BLaER1 treated with 17β-estradiol and CSF1 and Interleukin-3, amounts not matched to agents 10 nM and 100 nM (cell line): ENCODE measurements around the gene MAP1LC3A.

Experiments
- H3K27ac ChIP-seq, 11 experiments: shearing (Covaris generic); formaldehyde crosslinking; 2 replicates each; pipeline ENCODE4 v1.8.1; 2022
- H3K27me3 ChIP-seq, 11 experiments: shearing (Covaris generic); formaldehyde crosslinking; 2 replicates each; pipeline ENCODE4 v1.8.1; 2022
- H3K36me3 ChIP-seq, 11 experiments: shearing (Covaris generic); formaldehyde crosslinking; 2 replicates each; pipeline ENCODE4 v1.8.1; 2022
- H3K4me1 ChIP-seq, 10 experiments: shearing (Covaris generic); formaldehyde crosslinking; 2 replicates each; pipeline ENCODE4 v1.8.1; 2022
- H3K4me2 ChIP-seq, 11 experiments: shearing (Covaris generic); formaldehyde crosslinking; 2 replicates each; pipeline ENCODE4 v1.8.1; 2022
- H3K4me3 ChIP-seq, 10 experiments: shearing (Covaris generic); formaldehyde crosslinking; 2 replicates each; pipeline ENCODE4 v1.8.1; 2022
- H3K9ac ChIP-seq, 11 experiments: shearing (Covaris generic); formaldehyde crosslinking; 2 replicates each; pipeline ENCODE4 v1.8.1; 2022
- H3K9me3 ChIP-seq, 11 experiments: shearing (Covaris generic); formaldehyde crosslinking; replicated peaks in 1 of 11; 2 replicates each; pipeline ENCODE4 v1.8.1; 2022
- H4K20me1 ChIP-seq, 11 experiments: shearing (Covaris generic); formaldehyde crosslinking; 2 replicates each; pipeline ENCODE4 v1.8.1; 2022
- Cebpa-rat ChIP-seq, 11 experiments: shearing (Covaris generic); IDR thresholded peaks; 2 replicates each; pipeline ENCODE4 v1.8.1; 2022

MAP1LC3A gene

GRCh38 chr20:34586488-34587163, 28.1 kb downstream of the MAP1LC3A start:
- Histone ChIP-seq H3K9me3 (no peaks in the 10 kb centered on the region), H4K20me1 (no peaks in the 10 kb centered on the region), H3K9ac (no peak overlapping the region), H3K4me2 (no peak overlapping the region), H3K36me3 (peaks cover 20 to 70% (median 52%) of the 10 kb centered on the region in 11 experiments), H3K4me3 (no peak overlapping the region), H3K27ac (no peak overlapping the region), H3K4me1 (peaks cover 0 to 23% (median 13%) of the 10 kb centered on the region in 10 experiments; a peak in 14 of 20 replicates), H3K27me3 (no peaks in the 10 kb centered on the region)
- no peak for TF ChIP-seq Cebpa-rat (IDR thresholded peaks at IDR 0.05)

DNA sequence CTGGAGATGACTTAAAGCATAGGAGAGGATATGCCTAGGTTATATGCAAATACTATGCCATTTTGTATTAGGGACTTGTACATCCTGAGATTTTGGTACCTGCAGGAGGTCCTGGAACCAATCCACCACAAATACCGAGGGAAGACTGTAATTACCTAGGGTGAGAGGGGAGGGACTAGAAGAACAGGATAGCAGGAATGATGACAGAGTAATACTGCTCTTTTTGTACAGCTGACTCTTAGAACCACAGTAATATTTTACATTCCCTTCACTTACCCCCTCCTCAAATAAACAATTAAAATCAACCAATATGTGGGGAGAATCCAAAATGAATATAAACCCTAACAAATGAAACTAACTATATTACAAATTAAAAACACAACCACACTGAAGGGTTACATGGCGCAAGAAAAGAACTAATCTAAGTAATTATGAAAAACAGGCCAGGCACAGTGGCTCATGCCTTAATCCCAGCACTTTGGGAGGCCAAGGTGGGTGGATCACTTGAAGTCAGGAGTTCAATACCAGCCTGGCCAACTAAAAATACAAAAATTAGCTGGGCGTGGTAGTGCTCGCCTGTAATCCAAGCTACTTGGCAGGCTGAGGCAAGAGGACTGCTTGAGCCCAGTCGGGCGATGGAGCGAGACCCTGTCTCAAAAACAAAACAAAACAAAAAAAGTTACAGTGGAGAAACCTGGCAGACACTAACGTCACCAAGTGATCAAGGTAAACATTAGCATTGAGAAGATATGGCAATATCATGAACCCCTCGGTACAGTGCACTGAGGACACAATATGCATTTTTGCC, 37.1 kb downstream of the MAP1LC3A start:
- Histone ChIP-seq H3K9me3 (no peaks in the 10 kb centered on the region), H3K27ac (no peak overlapping the region), H3K4me2 (no peak overlapping the region), H4K20me1 (no peaks in the 10 kb centered on the region), H3K4me3 (no peak overlapping the region), H3K27me3 (no peaks in the 10 kb centered on the region), H3K36me3 (peaks cover 0 to 9% (median 0%) of the 10 kb centered on the region in 11 experiments; a peak in 5 of 22 replicates), H3K4me1 (peaks cover 0 to 5% (median 0%) of the 10 kb centered on the region in 10 experiments; a peak in 3 of 20 replicates), H3K9ac (no peak overlapping the region)
- no peak for TF ChIP-seq Cebpa-rat (IDR thresholded peaks at IDR 0.05)

DNA sequence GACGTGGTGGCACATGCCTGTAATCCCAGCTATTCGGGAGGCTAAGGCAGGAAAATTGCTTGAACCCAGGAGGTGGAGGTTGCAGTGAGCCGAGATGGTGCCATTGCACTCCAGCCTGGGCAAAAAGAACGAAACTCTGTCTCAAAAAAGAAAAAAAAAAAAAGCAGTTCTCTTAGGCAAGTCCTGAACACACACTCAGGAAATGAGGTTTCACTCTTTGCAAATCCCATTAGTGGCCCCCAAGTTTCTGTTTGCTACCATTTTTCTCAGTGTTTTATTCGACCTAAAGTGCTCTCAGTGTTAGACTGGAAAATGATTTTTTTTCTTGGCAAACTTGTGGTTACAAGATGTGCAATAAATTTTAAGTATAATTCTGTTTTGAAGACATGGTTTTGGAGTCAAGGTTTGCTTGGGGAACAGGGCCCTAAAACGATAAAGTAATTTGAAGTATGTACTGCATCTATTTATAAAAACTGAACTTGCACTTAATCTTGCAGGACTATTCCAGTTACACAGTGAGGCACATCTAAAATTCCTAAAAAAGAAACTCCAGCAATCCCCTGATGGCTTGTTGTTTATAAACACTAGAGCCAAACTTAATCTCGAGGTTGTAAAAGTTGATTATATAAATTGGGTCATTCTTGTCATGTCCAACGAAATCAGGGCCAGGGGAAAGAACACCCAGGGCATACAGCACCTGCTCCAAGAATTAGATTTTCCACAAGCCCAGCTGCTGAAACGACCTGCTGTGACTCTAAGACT, 42.6 kb downstream of the MAP1LC3A start:
- no peak overlapping the region for H3K4me2 ChIP-seq
- no peaks in the 10 kb centered on the region for H4K20me1 ChIP-seq
- peaks cover 4 to 14% (median 9%) of the 10 kb centered on the region in 10 experiments; a peak in 14 of 20 replicates for H3K4me1 ChIP-seq
- no peak overlapping the region for H3K27ac ChIP-seq
- H3K9ac ChIP-seq: no peak overlapping the region
- no peak for TF ChIP-seq Cebpa-rat (IDR thresholded peaks at IDR 0.05)
- no peak overlapping the region for H3K4me3 ChIP-seq
- peaks cover 0 to 18% (median 9%) of the 10 kb centered on the region in 11 experiments; a peak in 5 of 22 replicates for H3K36me3 ChIP-seq
- no peaks in the 10 kb centered on the region for H3K27me3 ChIP-seq
- no peaks in the 10 kb centered on the region for H3K9me3 ChIP-seq

GRCh38 chr20:34604980-34605788, 46.7 kb downstream of the MAP1LC3A start:
- H4K20me1 ChIP-seq: no peaks in the 10 kb centered on the region
- H3K27me3 ChIP-seq: no peaks in the 10 kb centered on the region
- TF ChIP-seq Cebpa-rat (IDR thresholded peaks at IDR 0.05): no peak
- H3K9me3 ChIP-seq: peaks cover 0 to 12% (median 9%) of the 10 kb centered on the region in 11 experiments; a peak in 11 of 22 replicates
- H3K4me3 ChIP-seq: no peak overlapping the region
- no peak overlapping the region for H3K27ac ChIP-seq
- peak overlapping the region in 5 of 11 experiments; percentile 1 to 42 (median 16); a peak in 5 of 22 replicates for H3K4me2 ChIP-seq
- peaks cover 0 to 43% (median 16%) of the 10 kb centered on the region in 11 experiments; a peak in 17 of 22 replicates for H3K36me3 ChIP-seq
- H3K4me1 ChIP-seq: peaks cover 14 to 24% (median 19%) of the 10 kb centered on the region in 10 experiments
- no peak overlapping the region for H3K9ac ChIP-seq

GRCh38 chr20:34607066-34607465, 48.5 kb downstream of the MAP1LC3A start:
- Histone ChIP-seq H3K27ac (no peak overlapping the region), H3K4me2 (no peak overlapping the region), H3K9ac (no peak overlapping the region), H3K4me3 (no peak overlapping the region), H3K4me1 (peaks cover 11 to 25% (median 22%) of the 10 kb centered on the region in 10 experiments), H4K20me1 (no peaks in the 10 kb centered on the region), H3K36me3 (peaks cover 2 to 45% (median 22%) of the 10 kb centered on the region in 11 experiments; a peak in 19 of 22 replicates), H3K9me3 (peaks cover 5 to 25% (median 15%) of the 10 kb centered on the region in 11 experiments; a peak in 21 of 22 replicates), H3K27me3 (no peaks in the 10 kb centered on the region)
- no peak for TF ChIP-seq Cebpa-rat (IDR thresholded peaks at IDR 0.05)
